GM10266 (cell line): Measurements from ENCODE around the gene GPR62.

Experiments used
- DNase-seq: peaks from one replicate; pipeline ENCODE4 v3.0.0; 2012; ENCODE audit errors: extremely low spot score
- CTCF ChIP-seq: IDR thresholded peaks from 2 replicates; pipeline ENCODE4 v1.5.1; 2012; ENCODE audit warnings: mild to moderate bottlenecking, low read depth; ENCODE audit not compliant: control insufficient read depth, insufficient read depth; ENCODE audit errors: missing control alignments

Gene GPR62

GRCh38 chr3:51945926-51946705, 9.1 kb upstream of the GPR62 start:
- no peak for TF ChIP-seq CTCF
- no peak for DNase-seq

DNA sequence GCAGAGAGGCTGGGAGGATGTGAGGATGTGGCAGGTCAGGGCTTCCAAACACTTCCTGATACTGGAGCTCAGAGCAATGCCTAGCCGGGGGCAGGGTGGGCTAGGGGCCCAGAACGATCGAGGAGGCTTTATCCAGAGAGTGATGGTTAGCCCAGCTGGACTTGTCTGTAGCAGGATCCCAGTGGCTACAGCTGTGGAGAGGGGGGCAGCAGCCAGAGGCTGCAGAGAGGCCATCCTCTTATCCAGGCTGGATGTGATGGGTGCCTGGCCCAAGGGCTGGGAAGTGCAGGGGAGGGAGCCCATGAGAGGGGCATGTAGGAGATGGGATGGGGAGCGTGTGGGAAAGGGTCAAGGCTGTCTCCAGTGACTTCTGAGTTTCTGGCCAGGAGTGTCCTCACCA, 8.4 kb upstream of the GPR62 start:
- no peak for TF ChIP-seq CTCF
- no peak for DNase-seq

DNA sequence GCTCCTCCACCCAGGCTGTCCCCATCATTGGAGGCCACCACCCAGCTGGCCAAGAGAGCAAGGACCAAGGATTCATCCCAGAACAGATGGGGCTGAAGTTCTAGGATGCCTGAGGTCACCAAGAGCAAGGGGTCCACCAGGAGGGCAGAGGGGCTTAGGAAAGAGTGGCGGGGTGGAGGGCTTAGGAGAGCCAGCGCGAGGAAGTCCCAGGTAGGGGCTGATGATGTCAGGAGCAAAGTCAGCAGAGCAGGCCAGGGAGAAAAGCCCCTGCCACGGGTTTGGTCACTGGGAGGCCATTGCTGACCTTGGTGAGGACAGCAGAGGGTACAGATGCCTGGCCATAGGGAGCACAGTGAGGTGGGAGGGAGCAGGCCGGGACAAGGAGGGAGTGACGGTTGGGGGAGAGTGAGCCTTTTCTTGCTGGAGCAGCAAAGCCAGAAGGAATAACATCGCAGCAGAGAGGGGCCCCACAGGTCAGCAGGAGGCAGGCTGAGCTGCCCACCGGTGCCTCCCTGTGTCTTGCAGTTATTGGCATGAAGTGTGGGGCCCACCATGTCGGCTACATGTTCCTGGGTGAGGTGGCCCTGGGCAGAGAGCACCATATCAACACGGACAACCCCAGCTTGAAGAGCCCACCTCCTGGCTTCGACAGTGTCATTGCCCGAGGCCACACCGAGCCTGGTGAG, 7.8 kb upstream of the GPR62 start:
- no peak for TF ChIP-seq CTCF
- DNase-seq = no peak

DNA sequence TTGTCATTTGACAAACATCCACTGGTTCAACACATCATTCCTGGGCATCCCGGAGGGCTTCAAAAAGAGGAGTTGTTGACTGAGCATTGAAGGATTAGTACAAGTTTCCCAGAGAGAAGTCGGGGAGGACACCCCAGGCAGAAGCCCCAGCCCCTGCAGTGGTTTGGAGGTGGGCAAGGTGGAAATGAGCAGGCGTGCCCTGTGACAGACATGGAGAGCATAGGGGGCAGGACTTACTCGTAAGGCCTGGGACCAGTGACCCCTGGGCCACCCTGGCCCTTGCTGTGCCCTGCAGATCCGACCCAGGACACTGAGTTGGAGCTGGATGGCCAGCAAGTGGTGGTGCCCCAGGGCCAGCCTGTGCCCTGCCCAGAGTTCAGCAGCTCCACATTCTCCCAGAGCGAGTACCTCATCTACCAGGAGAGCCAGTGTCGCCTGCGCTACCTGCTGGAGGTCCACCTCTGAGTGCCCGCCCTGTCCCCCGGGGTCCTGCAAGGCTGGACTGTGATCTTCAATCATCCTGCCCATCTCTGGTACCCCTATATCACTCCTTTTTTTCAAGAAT, 7.1 kb upstream of the GPR62 start:
- DNase-seq = no peak
- no peak for TF ChIP-seq CTCF

- TF ChIP-seq CTCF = no peak
- no peak for DNase-seq
These were observed 6.1 kb upstream of the GPR62 start for GRCh38 chr3:51949121-51949520.

GRCh38 chr3:51950899-51951298, 4.3 kb upstream of the GPR62 start:
- TF ChIP-seq CTCF = no peak
- no peak for DNase-seq

DNA sequence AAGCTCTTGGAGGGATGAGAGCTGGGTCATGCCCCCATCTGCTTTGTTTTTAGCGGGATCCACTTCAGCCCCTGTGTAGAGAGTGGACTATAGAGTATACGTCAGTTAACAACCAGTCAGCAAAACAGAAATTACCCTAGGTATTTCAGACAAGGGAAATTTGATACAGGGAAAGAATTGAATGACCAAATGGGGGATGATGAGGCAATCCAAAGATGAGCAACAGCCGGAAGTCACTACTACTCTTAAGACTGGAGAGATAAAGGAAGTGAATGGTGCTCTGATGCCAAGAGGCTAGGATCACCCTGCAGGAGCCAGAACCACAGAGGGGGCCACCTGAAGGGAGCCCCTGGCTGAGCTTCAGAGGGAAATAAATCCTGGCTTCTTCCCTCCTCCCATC, 1.7 kb upstream of the GPR62 start:
- no peak for DNase-seq
- TF ChIP-seq CTCF = no peak
